GM18517 (cell line): ENCODE data around the gene BEND5.

ENCODE experiments used
- ATAC-seq: cut with Tn5 transposase; IDR thresholded peaks from one replicate; pipeline ENCODE4 v1.9.1; 2021; ENCODE audit warnings: mild to moderate bottlenecking, moderate library complexity; ENCODE audit not compliant: unreplicated experiment

The BEND5 gene

GRCh38 chr1:48776393-48777218, at the start of gene BEND5:
TSS of gene BEND5 (minus strand) at chr1:48776891. CDS start at chr1:48776831, 60 bp downstream.
- ATAC-seq: no peak

GRCh38 chr1:48823168-48823567, 46.5 kb upstream of the BEND5 start:
- ATAC-seq: no peak

GRCh38 chr1:48820491-48820890, 43.8 kb upstream of the BEND5 start:
- no peak for ATAC-seq

GRCh38 chr1:48817505-48818114, 40.9 kb upstream of the BEND5 start:
- peak; percentile 65 for ATAC-seq

- no peak for ATAC-seq
Measured at GRCh38 chr1:48810740-48811139, 34.0 kb upstream of the BEND5 start.

GRCh38 chr1:48808496-48808895, 31.8 kb upstream of the BEND5 start:
- no peak for ATAC-seq

GRCh38 chr1:48807554-48808260, 31.0 kb upstream of the BEND5 start:
- ATAC-seq: no peak

- ATAC-seq: no peak
Measured at GRCh38 chr1:48803474-48803873, 26.8 kb upstream of the BEND5 start.

GRCh38 chr1:48794816-48795215, 18.1 kb upstream of the BEND5 start:
- ATAC-seq: no peak

- ATAC-seq: peak; percentile 84
Measured at GRCh38 chr1:48793863-48794262, 17.2 kb upstream of the BEND5 start.

GRCh38 chr1:48792961-48793360, 16.3 kb upstream of the BEND5 start:
- no peak for ATAC-seq

GRCh38 chr1:48790397-48790796, 13.7 kb upstream of the BEND5 start:
- no peak for ATAC-seq

GRCh38 chr1:48789903-48790302, 13.2 kb upstream of the BEND5 start:
- no peak for ATAC-seq

- no peak for ATAC-seq
Measured at GRCh38 chr1:48785869-48786268, 9.2 kb upstream of the BEND5 start.

GRCh38 chr1:48784301-48784700, 7.6 kb upstream of the BEND5 start:
- ATAC-seq: no peak

- no peak for ATAC-seq
Measured at GRCh38 chr1:48777219-48777895, 666 bp upstream of the BEND5 start.

- no peak for ATAC-seq
Measured at GRCh38 chr1:48775831-48776392, 779 bp downstream of the BEND5 start.

GRCh38 chr1:48773133-48773532, 3.6 kb downstream of the BEND5 start:
- ATAC-seq: no peak

- ATAC-seq: no peak
Measured at GRCh38 chr1:48772211-48772610, 4.5 kb downstream of the BEND5 start.

GRCh38 chr1:48771561-48771960, 5.1 kb downstream of the BEND5 start:
- no peak for ATAC-seq

- no peak for ATAC-seq
Measured at GRCh38 chr1:48767975-48768510, 8.6 kb downstream of the BEND5 start.
